Hepatocyte (in vitro differentiated cells): ENCODE data around the gene SNX32. TPM values are rescaled to one million over a fixed set of nuclear protein-coding genes. Genes with fewer than 3 reads are reported as not detected.

Experiments used
- DNase-seq: peaks from one replicate; pipeline ENCODE4 v3.0.0-alpha.2; 2016; ENCODE audit warnings: low spot score
- H2AFZ ChIP-seq: fragments of 200-600 bp; sonication (generic); 2 replicates; pipeline ENCODE4 v1.6.0; 2016; ENCODE audit warnings: antibody characterized with exemption, mild to moderate bottlenecking
- H3K27ac ChIP-seq: fragments of 200-600 bp; sonication (generic); 2 replicates; pipeline ENCODE4 v1.5.1; 2016; ENCODE audit warnings: mild to moderate bottlenecking
- H3K27me3 ChIP-seq: fragments of 200-600 bp; sonication (generic); 2 replicates; pipeline ENCODE4 v1.6.1; 2016
- H3K36me3 ChIP-seq: fragments of 200-600 bp; sonication (generic); replicated peaks from 2 replicates; pipeline ENCODE4 v1.5.1; 2016; ENCODE audit warnings: low read depth; ENCODE audit not compliant: insufficient read depth
- H3K4me1 ChIP-seq: fragments of 200-600 bp; sonication (generic); 2 replicates; pipeline ENCODE4 v1.5.1; 2016; ENCODE audit warnings: mild to moderate bottlenecking, moderate library complexity; ENCODE audit not compliant: insufficient read depth
- H3K4me2 ChIP-seq: fragments of 200-600 bp; sonication (generic); 2 replicates; pipeline ENCODE4 v1.6.0; 2016
- H3K4me3 ChIP-seq: fragments of 200-600 bp; sonication (generic); 2 replicates; pipeline ENCODE4 v1.5.1; 2016; ENCODE audit warnings: mild to moderate bottlenecking
- H3K79me2 ChIP-seq: fragments of 200-600 bp; sonication (generic); 2 replicates; pipeline ENCODE4 v1.6.0; 2017; ENCODE audit warnings: mild to moderate bottlenecking
- H3K9me2 ChIP-seq: fragments of 200-600 bp; sonication (generic); replicated peaks from 2 replicates; pipeline ENCODE4 v1.6.0; 2017; ENCODE audit warnings: mild to moderate bottlenecking; ENCODE audit not compliant: insufficient read depth
- H3K9me3 ChIP-seq: fragments of 200-600 bp; sonication (generic); 2 replicates; pipeline ENCODE4 v1.5.1; 2016; ENCODE audit warnings: low read depth, mild to moderate bottlenecking
- H4K20me1 ChIP-seq: fragments of 200-600 bp; sonication (generic); 2 replicates; pipeline ENCODE4 v1.6.0; 2016; ENCODE audit warnings: mild to moderate bottlenecking; ENCODE audit not compliant: insufficient read depth, poor library complexity, severe bottlenecking
- EZH2 ChIP-seq: fragments of 200-600 bp; sonication (generic); IDR thresholded peaks from 2 replicates; pipeline ENCODE4 v1.6.1; 2016; ENCODE audit warnings: antibody characterized with exemption, mild to moderate bottlenecking, borderline replicate concordance
- EZH2phosphoT487 ChIP-seq: fragments of 200-600 bp; sonication (generic); IDR thresholded peaks from one replicate; pipeline ENCODE4 v1.6.1; 2018; ENCODE audit warnings: antibody characterized with exemption, mild to moderate bottlenecking, low read depth, moderate library complexity; ENCODE audit not compliant: unreplicated experiment, severe bottlenecking
- WGBS: methylation state at CpG from one replicate; pipeline ENCODE4 v1.1.6; 2016; ENCODE audit warnings: low lambda C conversion rate; ENCODE audit errors: missing lambda C conversion rate; 5-methylcytosine and 5-hydroxymethylcytosine counted together
- polyA plus RNA-seq: library from polyadenylated mRNA; unstranded; fragments of >200 nt; fragmentation: Nextera tagmentation; extraction: Ambion mirVana; gene quantifications from 2 replicates; pipeline ENCODE4 v1.2.1, GENCODE V29; 2016
- total RNA-seq: library from RNA; depleted of rRNA; stranded (reverse); fragments of >200 nt; gene quantifications from 2 replicates; pipeline ENCODE4 v1.2.3, GENCODE V29; 2014
- TF ChIP-seq, protein P1 (sequence below): fragments of 200-600 bp; sonication (generic); IDR thresholded peaks from 2 replicates; pipeline ENCODE4 v1.5.1; 2016; ENCODE audit warnings: antibody characterized with exemption, mild to moderate bottlenecking; ENCODE audit not compliant: poor library complexity

Gene SNX32
- total and polyA plus RNA-seq, 2 experiments from 2014 or later = 2.9 to 5.1 TPM

DNA sequence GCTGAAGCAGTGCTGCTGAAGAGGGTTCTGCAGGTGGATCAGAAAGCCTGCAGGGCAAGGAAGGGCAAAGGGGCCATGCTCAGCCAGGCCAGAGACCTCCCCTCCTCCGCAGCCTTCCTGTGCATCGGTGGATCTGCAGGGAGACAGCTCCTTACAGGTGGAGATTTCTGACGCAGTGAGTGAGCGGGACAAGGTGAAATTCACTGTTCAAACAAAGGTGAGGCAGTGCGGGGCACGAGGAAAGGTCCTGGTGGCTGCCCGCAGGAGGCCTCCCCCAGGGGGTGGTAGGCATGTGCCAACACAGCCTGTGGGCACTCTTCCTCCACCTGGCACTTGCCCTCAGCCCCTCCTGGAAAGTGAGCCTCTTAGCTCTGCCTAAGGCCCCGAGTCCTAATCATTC, 15.6 kb downstream of the SNX32 start:
- Histone ChIP-seq H3K4me3 (no peak overlapping the region), H3K4me2 (no peak overlapping the region), H2AFZ (no peak overlapping the region), H3K4me1 (peaks cover 17% of the 10 kb centered on the region), H3K27ac (no peak overlapping the region), H3K9me3 (no peaks in the 10 kb centered on the region), H3K9me2 (no peaks in the 10 kb centered on the region), H4K20me1 (peaks cover 8% of the 10 kb centered on the region), H3K79me2 (peaks cover 6% of the 10 kb centered on the region), H3K27me3 (no peaks in the 10 kb centered on the region), H3K36me3 (no peaks in the 10 kb centered on the region)
- peak; percentile 15 for DNase-seq
- 59% methylated on average over 8 of the region's 8 CpGs for WGBS
- TF ChIP-seq EZH2phosphoT487 = no peak
- TF ChIP-seq EZH2 = no peak
- TF ChIP-seq, protein P1, sequence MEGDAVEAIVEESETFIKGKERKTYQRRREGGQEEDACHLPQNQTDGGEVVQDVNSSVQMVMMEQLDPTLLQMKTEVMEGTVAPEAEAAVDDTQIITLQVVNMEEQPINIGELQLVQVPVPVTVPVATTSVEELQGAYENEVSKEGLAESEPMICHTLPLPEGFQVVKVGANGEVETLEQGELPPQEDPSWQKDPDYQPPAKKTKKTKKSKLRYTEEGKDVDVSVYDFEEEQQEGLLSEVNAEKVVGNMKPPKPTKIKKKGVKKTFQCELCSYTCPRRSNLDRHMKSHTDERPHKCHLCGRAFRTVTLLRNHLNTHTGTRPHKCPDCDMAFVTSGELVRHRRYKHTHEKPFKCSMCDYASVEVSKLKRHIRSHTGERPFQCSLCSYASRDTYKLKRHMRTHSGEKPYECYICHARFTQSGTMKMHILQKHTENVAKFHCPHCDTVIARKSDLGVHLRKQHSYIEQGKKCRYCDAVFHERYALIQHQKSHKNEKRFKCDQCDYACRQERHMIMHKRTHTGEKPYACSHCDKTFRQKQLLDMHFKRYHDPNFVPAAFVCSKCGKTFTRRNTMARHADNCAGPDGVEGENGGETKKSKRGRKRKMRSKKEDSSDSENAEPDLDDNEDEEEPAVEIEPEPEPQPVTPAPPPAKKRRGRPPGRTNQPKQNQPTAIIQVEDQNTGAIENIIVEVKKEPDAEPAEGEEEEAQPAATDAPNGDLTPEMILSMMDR = no peak

DNA sequence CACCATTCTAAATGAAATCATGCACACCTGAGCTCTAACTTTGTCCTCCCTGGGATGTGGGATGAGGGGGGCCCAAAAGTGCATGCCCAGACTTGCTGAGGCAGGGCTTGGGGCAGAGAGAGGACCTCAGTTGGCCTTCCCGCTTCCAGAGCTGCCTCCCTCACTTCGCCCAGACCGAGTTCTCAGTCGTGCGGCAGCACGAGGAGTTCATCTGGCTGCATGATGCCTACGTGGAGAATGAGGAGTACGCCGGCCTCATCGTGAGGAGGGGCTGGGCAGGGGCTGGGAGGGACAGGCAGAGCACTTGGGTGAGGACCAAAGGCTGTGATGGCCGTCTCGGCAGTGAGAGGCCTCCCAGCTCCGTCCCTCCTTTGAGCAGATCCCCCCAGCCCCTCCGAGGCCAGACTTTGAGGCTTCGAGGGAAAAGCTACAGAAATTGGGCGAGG, 16.0 kb downstream of the SNX32 start:
- Histone ChIP-seq H3K36me3 (no peaks in the 10 kb centered on the region), H3K4me3 (no peak overlapping the region), H3K9me3 (no peaks in the 10 kb centered on the region), H2AFZ (no peak overlapping the region), H3K79me2 (peaks cover 10% of the 10 kb centered on the region), H3K4me1 (peaks cover 18% of the 10 kb centered on the region), H3K4me2 (no peak overlapping the region), H4K20me1 (peaks cover 12% of the 10 kb centered on the region), H3K27ac (no peak overlapping the region), H3K27me3 (no peaks in the 10 kb centered on the region), H3K9me2 (no peaks in the 10 kb centered on the region)
- TF ChIP-seq EZH2phosphoT487 (no peak), EZH2 (no peak)
- TF ChIP-seq, protein P1 = no peak
- peak; percentile 5 for DNase-seq
- 66% methylated on average over 12 of the region's 16 CpGs for WGBS

DNA sequence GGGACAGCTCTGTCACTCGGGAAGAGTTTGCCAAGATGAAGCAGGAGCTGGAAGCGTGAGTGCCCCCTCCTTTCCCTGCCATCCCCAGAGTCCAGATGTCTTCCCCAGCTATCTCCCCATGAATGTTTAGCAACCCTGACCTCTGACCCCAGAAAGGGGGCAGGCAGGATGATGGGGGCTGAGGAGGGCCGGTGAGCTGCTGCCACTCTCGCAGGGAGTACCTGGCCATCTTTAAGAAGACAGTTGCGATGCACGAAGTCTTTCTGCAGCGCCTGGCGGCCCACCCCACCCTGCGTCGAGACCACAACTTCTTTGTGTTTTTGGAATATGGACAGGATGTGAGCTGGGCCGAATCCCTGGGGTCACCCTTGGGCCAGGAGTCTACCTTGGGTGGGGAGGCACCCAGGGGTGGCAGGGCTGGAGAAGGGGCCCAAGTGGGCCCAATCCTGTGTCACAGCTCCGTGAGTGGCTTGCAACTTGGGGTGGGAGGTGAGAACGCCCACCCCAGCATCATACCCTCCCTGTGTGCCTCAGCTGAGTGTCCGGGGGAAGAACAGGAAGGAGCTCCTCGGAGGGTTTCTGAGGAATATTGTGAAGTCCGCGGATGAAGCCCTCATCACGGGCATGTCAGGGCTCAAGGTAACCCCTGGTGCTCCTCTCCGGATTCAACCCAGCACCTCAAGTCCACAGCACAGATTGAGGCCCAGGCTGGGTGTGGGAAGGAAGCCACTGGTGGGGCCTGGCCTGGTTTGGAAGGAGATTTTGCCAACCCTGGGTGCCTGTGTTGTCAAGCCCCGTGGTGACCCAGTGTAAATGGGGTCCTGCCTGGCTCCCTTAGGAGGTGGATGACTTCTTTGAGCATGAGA, 16.7 kb downstream of the SNX32 start:
- no peaks in the 10 kb centered on the region for H3K9me2 ChIP-seq
- TF ChIP-seq EZH2phosphoT487 (no peak), EZH2 (no peak)
- TF ChIP-seq, protein P1 = no peak
- no peak overlapping the region for H3K4me3 ChIP-seq
- no peak overlapping the region for H3K27ac ChIP-seq
- no peak overlapping the region for H2AFZ ChIP-seq
- no peaks in the 10 kb centered on the region for H3K36me3 ChIP-seq
- no peaks in the 10 kb centered on the region for H3K27me3 ChIP-seq
- peak; percentile 7 for DNase-seq
- H3K4me2 ChIP-seq = no peak overlapping the region
- peaks cover 16% of the 10 kb centered on the region for H3K79me2 ChIP-seq
- H3K4me1 ChIP-seq = peaks cover 25% of the 10 kb centered on the region
- 88% methylated on average over 19 of the region's 20 CpGs for WGBS
- no peaks in the 10 kb centered on the region for H3K9me3 ChIP-seq
- peaks cover 17% of the 10 kb centered on the region for H4K20me1 ChIP-seq
